Choroid plexus epithelial cell (primary cell): Measurements from ENCODE around the gene RARS2.

Experiments used
- DNase-seq: peaks from one replicate; pipeline ENCODE4 v3.0.0-alpha.2; 2010; ENCODE audit warnings: low read depth
- H3K4me3 ChIP-seq: 2 replicates; pipeline ENCODE4 v1.5.1; 2011; ENCODE audit warnings: low read depth, mild to moderate bottlenecking, control low read depth, low read length, moderate library complexity
- TF ChIP-seq, protein P1 (sequence below): conservative IDR thresholded peaks from 2 replicates; pipeline ENCODE4 v1.5.1; 2011; ENCODE audit warnings: low read depth, mild to moderate bottlenecking, control low read depth, inconsistent platforms, low read length, moderate library complexity

Gene RARS2, protein sequence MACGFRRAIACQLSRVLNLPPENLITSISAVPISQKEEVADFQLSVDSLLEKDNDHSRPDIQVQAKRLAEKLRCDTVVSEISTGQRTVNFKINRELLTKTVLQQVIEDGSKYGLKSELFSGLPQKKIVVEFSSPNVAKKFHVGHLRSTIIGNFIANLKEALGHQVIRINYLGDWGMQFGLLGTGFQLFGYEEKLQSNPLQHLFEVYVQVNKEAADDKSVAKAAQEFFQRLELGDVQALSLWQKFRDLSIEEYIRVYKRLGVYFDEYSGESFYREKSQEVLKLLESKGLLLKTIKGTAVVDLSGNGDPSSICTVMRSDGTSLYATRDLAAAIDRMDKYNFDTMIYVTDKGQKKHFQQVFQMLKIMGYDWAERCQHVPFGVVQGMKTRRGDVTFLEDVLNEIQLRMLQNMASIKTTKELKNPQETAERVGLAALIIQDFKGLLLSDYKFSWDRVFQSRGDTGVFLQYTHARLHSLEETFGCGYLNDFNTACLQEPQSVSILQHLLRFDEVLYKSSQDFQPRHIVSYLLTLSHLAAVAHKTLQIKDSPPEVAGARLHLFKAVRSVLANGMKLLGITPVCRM

DNA sequence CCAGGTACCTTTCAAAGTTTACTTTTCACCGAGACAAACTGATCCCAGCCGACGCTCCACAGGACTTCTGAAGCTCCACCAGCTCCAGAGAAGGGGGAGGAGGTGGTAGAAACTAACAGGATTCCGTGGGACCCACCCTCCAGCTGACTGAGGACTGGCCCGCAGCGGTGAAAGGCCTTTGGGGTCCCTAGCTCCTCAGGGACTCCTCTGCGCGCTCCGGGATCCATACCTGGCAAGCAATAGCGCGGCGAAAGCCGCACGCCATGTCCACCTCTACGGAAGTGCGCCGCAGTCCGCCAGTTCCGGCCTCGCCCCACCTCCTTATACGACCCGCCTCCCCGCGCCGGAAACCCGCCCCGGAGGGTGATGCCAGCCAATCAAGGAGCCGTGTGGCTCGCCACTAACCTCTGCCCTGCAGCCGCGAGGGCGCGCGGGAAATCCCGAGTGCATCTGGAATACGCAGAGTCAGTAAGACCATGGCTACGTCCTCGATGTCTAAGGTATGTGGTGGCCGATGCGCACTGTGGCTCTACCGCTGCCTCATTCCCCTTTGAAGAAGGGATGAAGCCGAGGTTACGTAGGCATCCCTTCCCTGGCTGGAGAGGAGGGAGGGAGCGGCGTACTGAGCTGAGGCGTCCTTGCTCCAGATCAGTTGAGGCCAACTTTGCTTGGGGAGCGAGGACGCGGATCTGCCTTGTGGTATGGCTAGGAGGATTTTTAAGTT is at the start of gene RARS2, which contains the start of gene ORC3:
Gene RARS2 (minus strand): TSS at position 295 of the 724 bp plus-strand sequence. CDS start 30 bp downstream, at position 265.
Gene ORC3 (plus strand): TSS at position 443 of the 724 bp plus-strand sequence. CDS start 34 bp downstream, at position 477.
- TF ChIP-seq, protein P1, sequence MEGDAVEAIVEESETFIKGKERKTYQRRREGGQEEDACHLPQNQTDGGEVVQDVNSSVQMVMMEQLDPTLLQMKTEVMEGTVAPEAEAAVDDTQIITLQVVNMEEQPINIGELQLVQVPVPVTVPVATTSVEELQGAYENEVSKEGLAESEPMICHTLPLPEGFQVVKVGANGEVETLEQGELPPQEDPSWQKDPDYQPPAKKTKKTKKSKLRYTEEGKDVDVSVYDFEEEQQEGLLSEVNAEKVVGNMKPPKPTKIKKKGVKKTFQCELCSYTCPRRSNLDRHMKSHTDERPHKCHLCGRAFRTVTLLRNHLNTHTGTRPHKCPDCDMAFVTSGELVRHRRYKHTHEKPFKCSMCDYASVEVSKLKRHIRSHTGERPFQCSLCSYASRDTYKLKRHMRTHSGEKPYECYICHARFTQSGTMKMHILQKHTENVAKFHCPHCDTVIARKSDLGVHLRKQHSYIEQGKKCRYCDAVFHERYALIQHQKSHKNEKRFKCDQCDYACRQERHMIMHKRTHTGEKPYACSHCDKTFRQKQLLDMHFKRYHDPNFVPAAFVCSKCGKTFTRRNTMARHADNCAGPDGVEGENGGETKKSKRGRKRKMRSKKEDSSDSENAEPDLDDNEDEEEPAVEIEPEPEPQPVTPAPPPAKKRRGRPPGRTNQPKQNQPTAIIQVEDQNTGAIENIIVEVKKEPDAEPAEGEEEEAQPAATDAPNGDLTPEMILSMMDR: no peak
- DNase-seq: peak; percentile 96
- H3K4me3 ChIP-seq: peak within 1 kb of the TSS; percentile 95

DNA sequence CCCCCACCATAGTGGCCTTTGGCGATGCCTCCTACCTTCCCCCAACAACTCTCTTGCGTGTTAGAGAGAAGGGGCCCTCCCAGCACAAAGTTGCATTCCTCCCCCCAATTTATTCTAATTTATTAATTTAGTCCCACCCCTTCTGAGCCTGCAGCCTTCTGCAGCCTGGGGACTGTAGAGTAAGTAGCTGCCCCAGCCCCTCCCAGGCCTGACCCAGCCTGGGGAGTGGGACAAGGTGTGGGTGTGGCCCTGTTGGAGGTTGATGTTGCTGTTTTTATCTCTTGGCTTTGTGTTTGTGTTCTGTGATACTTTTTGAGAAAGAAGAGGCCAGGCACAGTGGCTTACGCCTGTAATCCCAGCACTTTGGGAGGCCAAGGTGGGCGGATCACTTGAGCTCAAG is 49.6 kb upstream of the RARS2 start:
- no peak for DNase-seq
- H3K4me3 ChIP-seq: no peak overlapping the region
- TF ChIP-seq, protein P1: no peak

DNA sequence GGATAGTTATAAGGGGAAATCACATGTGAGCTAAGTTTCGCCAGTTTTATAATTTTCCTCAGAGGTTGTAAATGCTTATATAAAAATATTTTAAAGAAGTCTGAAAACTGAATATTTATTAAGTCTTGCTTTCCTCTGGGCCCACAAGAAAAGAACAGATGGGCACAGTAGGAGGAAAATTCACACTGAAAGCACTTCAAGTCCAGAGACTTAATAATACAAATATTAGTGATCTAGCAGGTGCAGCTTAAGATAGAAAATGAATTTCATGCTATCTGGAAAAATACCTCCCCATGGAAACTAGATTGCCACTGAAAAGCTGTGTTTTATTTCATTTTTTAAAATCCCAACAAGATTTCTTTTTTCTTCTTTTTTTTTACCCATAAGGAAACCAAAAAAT is 47.3 kb upstream of the RARS2 start:
- TF ChIP-seq, protein P1: no peak
- H3K4me3 ChIP-seq: no peak overlapping the region
- DNase-seq: no peak

DNA sequence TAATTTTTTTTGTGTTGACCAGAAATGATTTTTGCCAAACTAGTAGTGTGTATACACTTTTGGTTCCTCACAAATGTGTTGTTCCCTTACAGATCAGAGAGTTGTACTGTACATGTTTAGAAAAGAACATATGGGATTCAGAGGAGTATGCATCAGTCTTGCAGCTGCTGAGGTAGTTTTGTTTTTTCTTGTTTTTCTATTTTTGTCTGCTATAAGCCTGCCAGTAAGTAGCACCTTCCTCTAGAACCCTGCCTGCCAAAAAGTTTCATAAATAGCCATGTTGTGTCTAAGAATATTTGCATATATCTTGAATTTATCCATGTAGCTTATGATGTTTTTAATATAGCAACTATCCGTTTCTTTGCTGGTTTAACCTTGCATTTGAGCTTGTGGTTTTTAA is 46.5 kb upstream of the RARS2 start:
- no peak overlapping the region for H3K4me3 ChIP-seq
- no peak for DNase-seq
- TF ChIP-seq, protein P1: no peak

DNA sequence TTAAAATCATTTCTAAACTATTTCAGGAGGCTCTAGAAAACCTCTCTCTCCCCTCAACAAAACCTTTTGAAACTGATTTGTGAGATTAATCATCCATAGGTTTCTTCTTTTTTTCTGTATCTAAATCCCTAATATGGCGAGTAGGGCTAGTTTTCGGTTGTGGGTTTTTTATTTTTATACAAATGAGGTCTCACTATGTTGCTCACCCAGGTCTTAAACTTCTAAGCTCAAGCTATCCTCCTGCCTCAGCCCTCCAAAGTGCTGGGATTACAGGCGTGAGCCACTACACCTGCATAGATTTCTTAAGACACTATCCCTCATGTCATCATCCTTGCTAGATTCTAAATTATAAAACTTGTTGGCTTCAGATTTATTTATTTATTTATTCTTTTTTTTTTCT is 44.1 kb upstream of the RARS2 start:
- no peak overlapping the region for H3K4me3 ChIP-seq
- TF ChIP-seq, protein P1: no peak
- no peak for DNase-seq

DNA sequence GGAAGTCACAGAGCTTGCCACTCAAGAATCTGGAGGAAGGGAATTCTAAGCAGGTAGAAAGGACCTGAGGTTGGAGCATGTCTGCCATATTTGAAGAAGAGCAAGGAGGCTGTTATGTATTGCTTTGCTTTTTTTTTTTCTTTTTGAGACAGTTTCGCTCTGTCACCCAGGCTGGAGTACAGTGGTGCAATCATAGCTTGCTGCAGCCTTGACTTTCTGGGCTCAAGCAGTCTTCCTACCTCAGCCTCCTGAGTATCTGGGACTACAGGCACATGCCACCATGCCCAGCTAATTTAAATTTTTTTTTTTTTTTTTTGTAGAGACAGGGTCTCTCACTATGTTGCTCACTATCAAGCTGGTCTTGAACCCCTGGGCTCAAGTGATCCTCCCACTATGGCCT is 41.0 kb upstream of the RARS2 start:
- no peak overlapping the region for H3K4me3 ChIP-seq
- TF ChIP-seq, protein P1: no peak
- DNase-seq: no peak
